Stimulated activated CD8-positive, alpha-beta memory T cell treated with anti-CD3 and anti-CD28 coated beads, Interleukin-12 subunit alpha, Interleukin-12 subunit beta, amount 100 ng/mL, for 4 hours (primary cell): ENCODE results near the gene SLC6A3.
"Not testable (repeated sequence)": the region's sequence is repeated elsewhere in the genome, so short reads cannot be mapped to it uniquely, and the experiment has no call there.

Experiments used
- DNase-seq: peaks from one replicate; pipeline ENCODE4 v3.0.0-alpha.2; 2020; ENCODE audit warnings: low read depth

Gene SLC6A3

GRCh38 chr5:1463326-1464095 lies 18.3 kb upstream of the SLC6A3 start:
- DNase-seq = no peak

- no peak for DNase-seq
Measured at GRCh38 chr5:1462358-1462757, 17.1 kb upstream of the SLC6A3 start.

- no peak for DNase-seq
Measured at GRCh38 chr5:1461396-1461795, 16.2 kb upstream of the SLC6A3 start.

GRCh38 chr5:1460054-1460682 lies 14.9 kb upstream of the SLC6A3 start:
- DNase-seq = no peak

GRCh38 chr5:1459435-1459834 lies 14.2 kb upstream of the SLC6A3 start:
- not testable (repeated sequence) for DNase-seq

- not testable (repeated sequence) for DNase-seq
Measured at GRCh38 chr5:1456110-1456881, 11.1 kb upstream of the SLC6A3 start.

- DNase-seq = no peak
Measured at GRCh38 chr5:1453613-1454012, 8.4 kb upstream of the SLC6A3 start.

GRCh38 chr5:1449081-1449630 lies 3.9 kb upstream of the SLC6A3 start:
- no peak for DNase-seq

- no peak for DNase-seq
Measured at GRCh38 chr5:1448511-1449011, 3.3 kb upstream of the SLC6A3 start.

- DNase-seq = peak; percentile 12
Measured at GRCh38 chr5:1447671-1448361, 2.6 kb upstream of the SLC6A3 start.

- DNase-seq = no peak
Measured at GRCh38 chr5:1446602-1447343, 1.5 kb upstream of the SLC6A3 start.

GRCh38 chr5:1445689-1446601 lies 705 bp upstream of the SLC6A3 start:
- DNase-seq = no peak

- DNase-seq = no peak
Measured at GRCh38 chr5:1444361-1445189, 665 bp downstream of the SLC6A3 start.

- no peak for DNase-seq
Measured at GRCh38 chr5:1443991-1444360, 1.3 kb downstream of the SLC6A3 start.

- DNase-seq = no peak
Measured at GRCh38 chr5:1443171-1443570, 2.1 kb downstream of the SLC6A3 start.

GRCh38 chr5:1442222-1443145 lies 2.8 kb downstream of the SLC6A3 start:
- DNase-seq = no peak

GRCh38 chr5:1441166-1441865 lies 3.9 kb downstream of the SLC6A3 start:
- DNase-seq = no peak
